Hypothalamus (tissue), 51 donors: ENCODE measurements around the gene SRP72.
"Not testable (repeated sequence)": the region's sequence is repeated elsewhere in the genome, so short reads cannot be mapped to it uniquely, and the experiment has no call there.

Experiments
- DNase-seq, 51 donors: peaks; one replicate each; lab custom pipeline; 2025; lab: John Stamatoyannopoulos, UW

SRP72 gene

DNA sequence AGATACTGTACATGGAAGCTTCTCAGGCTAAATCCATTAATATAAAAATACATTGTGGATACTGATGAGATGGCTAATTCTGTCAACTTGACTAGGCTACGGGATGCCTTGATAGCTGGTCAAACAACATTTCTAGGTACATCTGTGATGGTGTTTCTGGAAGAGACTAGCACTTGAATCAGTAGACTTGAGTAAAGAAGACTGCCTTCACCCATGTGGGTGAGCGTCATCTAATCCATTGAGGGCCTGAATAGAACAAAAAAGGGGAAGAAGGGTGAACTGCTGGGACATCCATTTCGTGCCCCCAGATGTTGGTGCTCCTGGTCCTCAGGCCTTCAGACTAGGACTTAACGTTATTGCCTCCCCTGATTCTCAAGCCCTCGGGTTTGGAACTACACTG lies 3.7 kb upstream of the SRP72 start:
- no peak for DNase-seq

DNA sequence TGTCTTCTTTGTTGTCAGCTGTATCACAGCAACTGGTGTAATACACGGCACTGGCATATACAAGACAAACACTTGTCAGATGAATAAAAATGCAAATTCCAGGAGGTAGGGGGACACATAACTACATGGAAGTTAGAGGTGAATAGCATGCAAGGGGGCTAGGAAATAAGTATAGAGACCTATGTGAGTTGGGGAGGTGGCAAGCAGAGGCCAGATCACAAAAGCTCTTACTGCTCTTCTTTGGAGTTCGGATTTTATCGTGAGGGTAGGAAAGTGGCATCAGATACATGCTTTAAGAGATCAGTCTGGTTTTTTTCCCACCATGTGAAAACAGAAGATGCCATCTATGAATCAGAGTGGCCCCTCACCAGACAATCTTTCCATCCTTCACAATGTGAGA lies 2.8 kb upstream of the SRP72 start:
- DNase-seq = no peak

DNA sequence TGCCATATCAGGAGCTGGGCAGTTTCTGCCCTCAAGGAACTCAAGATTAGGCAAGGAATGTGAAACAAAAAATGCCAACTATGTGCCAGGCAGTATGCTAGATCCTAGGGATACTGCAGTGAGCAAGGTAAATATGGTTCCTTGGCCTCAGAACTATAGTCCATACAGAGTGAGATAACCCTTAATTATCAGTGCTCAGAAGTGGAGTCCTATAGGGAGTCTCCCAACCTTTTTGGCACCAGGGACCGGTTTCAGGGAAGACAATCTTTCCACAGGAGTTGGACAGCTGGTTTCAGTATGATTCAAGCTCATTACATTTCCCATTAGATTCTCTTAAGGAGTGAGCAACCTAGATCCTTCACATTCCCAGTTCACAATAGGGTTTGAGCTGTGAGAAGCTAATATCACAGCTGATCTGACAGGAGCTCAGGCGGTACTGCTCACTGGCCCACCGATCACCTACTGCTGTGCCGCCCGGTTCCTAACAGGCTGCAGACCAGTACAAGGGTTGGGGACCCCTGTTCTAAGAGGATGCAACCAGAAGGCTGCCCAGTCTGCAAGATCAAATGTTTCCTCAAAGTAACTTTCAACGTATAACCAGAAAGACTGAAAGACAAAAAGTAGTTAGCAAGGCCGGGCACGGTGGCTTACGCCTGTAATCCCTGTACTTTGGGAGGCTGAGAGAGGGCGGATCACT lies 1.7 kb upstream of the SRP72 start:
- DNase-seq = peak in 1 of 51 donors; percentile 5

DNA sequence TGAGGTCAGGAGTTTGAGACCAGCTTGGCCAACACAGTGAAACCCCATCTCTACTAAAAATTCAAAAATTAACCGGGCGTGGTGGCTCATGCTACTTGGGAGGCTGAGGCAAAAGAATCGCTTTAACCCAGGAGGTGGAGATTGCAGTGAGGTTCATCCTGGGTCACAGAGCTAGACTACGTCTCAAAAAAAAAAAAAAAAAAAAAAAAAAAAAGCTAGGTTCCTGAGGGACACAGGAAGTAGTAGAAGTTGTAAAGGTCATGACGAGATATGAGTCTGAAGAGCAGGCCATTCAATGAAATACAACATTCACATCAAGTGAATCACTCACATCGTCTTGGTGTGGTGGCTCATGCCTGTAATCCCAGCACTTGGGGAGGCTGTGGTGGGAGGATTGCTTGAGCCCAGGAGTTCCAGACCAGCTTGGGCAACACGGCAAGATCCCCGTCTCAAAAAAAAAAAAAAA lies 1.1 kb upstream of the SRP72 start:
- DNase-seq = not testable (repeated sequence)

DNA sequence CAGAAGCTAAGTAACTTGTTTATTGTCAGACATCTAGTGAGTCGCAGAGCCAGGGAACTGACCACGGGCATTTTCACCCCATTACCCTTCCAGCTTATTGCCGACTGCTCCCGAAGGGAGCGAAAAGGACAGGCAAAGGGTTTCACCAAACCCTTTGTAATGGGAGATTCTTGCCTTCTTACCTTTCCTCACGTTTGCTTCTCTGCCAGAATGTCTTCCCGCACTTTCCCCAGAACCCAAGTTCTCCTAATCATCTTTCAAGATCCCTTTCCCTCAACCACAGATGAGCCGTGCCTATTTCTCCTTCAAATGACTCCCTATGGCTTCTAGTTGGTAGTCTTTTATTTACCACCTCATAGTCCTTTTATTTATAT lies 520 bp upstream of the SRP72 start:
- DNase-seq = peak in 1 of 51 donors; percentile 49

DNA sequence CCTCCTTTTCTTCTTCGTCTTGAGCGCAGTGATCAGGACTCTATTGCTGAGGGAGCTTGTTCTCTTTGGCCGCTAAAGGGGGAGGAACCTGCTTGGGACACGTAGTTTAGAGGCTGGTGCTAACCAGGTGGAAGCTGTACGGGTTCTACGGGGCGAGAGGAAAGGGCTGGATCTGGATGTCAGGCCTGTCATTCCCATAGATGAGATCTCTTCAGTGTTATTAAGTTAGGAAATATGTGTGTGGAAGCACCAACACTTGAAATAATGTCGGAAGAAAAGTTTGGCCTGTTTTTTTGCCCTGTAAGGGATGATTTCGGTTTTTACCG lies 643 bp downstream of the SRP72 start:
- peak in 12 of 51 donors; percentile 6 to 46 (median 25) for DNase-seq

DNA sequence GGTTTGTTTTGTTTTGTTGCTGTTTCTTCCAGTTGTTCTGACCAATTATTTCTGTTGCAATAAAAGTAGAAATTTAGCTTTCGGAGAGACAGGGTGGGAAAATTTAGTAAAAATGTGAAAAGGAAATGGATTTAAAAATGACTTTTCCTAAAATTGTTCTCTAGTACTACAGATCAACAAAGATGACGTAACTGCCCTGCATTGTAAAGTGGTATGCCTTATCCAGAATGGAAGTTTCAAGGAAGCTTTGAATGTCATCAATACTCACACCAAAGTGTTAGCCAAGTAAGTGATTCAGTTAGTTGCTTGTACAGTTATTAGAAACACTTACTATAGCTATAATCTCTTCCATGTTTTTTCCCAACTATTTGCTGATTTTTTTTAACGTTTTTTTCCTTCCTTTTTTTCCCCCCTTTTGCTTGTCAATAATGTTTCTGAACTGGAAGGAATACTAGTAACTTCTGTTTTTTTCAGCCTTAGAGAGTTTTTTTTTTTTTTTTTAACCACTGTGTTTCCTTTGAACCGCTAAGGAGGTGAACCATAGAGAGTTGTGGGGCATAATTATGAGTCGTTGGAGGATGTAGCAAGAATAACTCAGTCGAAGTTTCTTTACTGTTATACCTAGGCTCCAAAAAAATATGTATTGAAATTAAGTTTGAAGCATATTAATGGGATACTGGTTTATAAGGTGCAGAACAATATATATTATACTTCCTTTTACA lies 2.2 kb downstream of the SRP72 start:
- no peak for DNase-seq

DNA sequence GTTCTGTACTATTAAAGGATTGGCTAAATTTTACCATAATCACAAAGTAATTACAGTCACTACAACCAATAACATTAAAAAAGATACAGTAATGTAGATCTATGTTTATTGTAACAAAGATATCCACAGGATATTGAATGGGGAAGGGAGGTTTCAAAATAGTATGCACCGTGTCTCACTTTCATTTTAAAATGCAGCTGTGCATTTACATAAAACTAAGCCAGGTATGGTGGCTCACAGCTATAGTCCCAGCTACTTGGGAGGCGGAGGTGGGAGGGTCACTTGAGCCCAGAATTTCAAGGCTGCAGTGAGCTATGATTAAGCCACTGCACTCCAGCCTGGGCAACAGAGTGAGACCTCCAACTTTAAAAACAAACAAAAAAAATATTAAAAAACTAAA lies 8.5 kb downstream of the SRP72 start:
- no peak for DNase-seq

DNA sequence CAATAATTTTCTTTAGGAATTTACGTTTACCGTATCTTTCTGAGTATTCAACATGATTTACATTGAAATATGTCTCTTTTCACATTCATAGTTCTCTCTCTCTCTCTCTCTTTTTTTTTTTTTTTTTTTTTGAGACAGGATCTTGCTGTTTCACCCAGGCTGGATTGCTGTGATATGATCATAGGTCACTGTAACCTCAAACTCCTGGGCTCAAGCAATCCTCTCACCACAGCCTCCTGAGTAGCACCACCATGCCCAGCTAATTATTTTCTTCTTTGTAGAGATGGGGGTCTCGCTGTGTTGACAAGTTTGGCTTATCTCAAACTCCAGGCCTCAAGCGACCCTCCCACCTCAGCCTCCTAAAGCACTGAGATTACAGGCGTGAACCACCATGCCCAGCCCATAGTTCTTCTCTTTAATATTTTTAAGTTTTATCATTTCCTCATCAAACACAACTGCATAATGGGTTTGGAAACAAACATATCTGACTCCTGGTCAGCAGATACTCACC lies 9.8 kb downstream of the SRP72 start:
- no peak for DNase-seq

DNA sequence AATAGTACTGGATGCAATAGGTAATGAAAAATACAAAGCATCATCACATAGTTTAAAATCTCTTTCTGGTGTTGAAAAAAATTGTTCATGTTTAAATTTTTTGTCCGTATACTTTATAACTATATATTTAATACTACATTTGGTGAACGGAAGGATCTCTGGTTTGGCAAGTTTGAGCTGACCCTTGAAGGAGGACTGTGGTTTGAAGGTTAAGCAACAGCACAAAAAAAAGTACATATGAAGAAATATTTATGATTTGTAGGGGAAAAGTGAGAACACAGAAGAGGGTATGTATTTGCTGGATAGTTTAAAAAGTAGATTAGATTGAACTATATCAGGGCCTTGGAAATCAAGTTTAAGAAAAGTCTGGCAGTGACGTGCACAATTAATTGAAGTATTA lies 13.3 kb downstream of the SRP72 start:
- DNase-seq = no peak

DNA sequence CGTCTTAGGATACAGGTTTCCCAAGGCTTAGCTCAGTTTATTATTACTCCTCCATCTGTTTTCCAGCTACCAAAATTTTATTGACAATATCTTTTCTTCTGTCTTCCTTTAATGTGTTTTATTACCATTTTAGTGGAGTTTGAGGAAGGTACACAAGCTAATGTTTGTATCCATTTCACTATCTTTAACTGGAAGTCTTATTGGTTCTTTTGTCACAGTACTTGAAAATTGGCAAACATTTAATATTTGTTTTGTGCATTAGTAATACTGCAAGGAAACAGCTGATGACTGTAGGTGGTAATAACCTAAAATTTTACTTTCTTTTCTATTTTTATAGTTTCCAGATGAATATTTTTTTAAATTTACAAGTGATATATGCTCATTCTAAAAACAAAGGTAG lies 28.8 kb downstream of the SRP72 start:
- DNase-seq = no peak

DNA sequence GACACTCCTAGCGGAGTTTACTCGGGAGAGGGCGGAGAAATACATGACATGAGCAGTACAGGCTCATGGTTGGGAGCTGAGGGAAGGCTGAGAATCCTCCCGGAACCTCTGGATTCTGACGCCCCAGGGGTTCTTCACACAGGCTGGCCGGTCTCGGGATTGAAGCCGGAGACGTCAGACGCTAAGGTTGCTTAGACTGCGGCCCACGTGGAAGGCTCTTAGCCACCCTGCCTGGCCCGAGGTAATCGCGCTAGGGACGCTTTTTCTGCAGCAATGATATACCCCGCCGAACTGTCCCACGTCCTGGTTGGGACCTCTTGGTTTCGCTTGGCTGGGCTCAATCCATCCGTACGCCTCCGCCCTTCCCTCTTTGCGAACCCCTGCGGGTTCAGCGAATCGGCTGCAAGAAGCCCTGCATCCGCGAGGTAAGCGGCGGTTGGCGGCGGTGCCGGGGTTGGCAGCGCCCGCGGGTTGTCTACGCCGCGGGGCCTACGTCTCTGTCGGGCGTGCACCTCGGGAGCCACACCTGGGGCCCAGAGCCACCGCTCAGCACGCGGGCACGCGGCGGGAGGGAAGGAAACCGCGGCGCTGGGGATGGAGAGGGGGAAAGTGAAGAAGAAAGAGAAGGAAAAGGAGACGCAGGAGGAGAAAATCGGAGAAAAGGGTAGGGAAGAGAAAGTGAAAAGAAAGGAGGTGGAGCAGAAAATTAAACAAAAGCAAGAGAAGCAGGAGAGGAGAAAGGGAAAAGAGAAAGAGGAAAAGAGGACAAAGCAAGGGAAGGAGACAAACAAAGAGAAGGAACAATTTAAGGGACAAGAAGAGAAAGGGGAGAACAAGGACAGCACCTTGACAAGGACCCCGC lies 38.1 kb downstream of the SRP72 start, which contains the start of gene ARL9:
Gene ARL9 (plus strand): TSS at position 523 of the 862 bp plus-strand sequence. CDS start 72 bp downstream, at position 595.
- DNase-seq = peak in 22 of 51 donors; percentile 4 to 50 (median 27)

DNA sequence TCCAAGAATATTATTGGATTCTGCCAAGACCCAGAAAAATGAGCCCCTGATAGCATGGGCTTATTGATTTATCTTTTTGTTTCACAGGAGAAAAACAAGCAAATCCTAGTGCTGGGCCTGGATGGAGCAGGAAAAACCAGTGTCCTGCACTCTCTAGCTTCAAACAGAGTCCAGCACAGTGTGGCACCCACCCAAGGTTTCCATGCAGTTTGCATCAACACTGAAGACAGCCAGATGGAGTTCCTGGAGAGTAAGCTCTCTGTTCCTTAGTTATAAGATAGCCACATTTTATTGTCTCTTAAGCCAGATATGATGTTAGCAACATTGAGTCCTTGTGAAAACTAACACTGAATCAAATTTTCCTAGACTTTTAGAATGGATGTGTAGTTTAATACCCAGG lies 43.7 kb downstream of the SRP72 start:
- DNase-seq = no peak

DNA sequence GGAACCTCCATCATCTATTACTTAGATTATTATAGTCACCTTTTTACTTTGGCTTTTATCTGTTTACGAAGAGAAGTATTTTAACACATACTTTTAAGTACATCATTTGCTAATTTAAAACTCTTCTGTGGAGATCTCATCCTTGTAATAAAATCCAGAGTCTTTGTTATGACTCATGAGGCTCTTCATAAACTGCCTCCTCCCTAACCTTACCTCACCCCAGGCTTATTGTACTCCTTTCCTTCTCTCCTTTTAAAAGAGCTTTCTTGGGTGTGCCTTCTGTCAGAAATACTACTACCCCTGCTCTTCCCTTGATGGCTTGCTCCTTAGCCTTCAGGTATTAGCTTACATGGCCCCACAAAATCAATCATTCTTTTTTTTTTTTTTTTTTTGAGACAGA lies 44.7 kb downstream of the SRP72 start:
- DNase-seq = no peak

DNA sequence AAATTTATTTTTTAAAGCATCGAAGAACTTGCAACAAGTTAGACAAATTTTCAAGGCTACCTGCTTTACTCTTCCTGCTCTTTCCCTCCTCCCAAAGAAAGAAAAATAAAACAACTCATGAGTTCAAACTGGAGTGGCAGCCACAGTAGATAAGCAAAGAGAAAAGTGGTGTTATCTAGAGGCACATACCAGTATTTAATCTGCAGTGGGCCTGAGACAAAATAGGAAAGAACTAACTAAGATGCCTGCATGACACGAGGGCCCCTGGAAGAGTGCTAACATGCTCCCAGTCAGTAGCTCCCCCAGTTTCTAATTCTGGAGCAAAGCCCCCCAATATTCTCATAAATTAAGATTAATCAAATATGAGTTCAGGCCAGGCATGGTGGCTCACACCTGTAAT lies 46.1 kb downstream of the SRP72 start:
- no peak for DNase-seq

DNA sequence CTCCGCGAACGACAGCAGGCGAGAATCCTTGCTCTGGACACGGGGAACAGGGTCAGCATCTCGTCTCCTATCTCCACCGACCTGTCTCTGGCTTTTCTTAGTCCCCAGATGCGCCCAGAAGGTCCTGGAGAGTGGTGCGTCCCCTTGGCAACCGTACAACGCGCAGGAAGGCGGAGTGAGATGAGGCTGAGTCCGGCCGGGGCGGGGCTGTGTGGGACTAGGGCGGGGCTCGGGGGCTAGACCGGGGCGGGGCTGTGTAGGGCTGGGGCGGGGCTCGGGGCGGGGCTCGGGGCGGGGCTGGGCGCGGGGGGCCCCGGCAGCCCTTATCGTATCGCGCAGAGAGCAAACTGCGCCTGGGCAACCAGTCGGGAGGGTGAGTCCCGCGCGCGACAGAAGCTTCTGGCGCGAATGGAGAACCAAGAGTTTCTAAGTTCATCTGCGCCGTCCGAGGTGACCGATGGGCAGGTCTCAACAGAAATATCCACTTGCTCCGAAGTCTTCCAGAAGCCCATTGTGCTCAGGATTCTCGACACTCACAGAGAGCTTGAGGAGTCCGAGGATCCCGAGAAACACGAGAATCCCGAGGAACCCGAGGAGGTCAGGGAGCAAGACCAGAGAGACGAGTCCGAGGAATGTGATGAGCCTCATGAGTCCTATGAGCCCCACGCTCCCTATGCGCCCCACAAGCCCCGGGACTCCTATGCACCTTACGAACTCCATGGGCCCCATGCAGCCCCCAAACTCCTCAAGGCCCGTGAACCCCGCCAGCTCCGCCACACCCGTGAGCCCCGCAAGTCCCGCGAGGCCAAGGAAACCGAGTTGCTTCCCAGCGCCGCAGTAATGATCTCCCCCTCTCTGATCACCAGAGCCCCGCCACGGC lies 63.1 kb downstream of the SRP72 start:
- peak in 50 of 51 donors; percentile 8 to 92 (median 67) for DNase-seq

DNA sequence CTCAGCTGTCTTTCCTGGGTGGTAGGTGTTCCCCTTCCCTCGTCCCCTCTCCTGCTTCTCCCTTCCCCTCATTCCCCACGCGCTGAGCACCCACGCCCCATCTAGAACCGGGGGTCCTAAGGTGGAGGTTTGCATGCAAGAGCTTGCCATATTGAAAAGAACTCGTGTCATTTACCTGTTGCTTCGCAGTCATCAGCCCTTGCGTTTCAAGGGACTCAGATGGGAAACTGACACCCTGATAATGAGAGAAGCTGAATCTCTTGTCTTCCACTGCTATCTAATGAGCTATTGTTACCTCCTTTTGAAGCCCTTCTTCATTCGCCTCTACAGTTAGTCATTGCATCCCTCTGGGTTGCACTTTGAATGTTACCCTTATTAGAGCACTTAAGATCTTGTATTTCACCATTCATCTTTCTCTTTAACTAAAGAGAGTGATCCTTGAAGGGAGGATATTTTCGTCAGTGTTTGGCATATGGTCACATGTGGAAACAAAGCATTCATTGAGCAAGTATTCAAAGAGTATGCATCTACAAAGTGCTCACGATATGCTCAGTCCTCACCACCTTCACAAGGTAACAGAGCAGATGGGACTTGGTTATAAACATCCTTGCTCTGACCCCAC lies 63.8 kb downstream of the SRP72 start:
- no peak for DNase-seq

DNA sequence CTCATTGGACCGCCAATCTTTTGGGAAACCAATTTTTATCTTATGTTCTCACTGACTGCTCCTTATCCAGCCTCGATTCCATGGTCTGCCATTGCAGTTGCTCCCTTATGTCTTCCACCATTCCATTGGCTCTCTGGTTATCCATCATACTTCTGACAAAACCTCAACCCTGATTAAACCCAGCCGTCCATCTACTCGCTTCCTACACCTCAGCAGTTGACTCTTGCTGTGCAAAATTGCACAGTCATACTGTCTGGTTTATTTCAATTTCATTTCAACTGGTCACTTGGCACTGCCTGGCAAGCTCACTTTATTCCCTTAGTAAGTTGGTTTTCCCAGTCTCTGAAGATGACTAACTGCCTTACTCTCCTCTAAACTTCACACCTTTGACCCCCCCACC lies 64.4 kb downstream of the SRP72 start:
- DNase-seq = no peak

DNA sequence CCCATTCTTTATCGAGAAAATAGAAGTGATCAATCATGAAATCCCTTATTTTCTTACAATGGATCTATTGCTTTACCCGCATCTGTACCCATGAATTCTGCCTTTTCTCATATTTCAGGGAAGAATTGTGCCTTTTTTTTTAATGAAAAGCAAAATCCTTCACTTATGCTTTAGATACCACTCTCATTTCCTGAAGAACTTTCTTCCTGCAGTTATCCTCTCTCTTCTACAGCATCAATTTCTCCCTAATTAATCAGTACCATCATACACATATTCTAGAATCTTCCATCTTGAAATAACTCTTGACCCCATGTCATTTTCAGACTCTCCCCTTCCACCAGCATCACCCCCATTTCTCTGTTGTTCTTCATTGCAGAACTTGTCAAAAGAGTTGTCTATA lies 64.8 kb downstream of the SRP72 start:
- DNase-seq = no peak

DNA sequence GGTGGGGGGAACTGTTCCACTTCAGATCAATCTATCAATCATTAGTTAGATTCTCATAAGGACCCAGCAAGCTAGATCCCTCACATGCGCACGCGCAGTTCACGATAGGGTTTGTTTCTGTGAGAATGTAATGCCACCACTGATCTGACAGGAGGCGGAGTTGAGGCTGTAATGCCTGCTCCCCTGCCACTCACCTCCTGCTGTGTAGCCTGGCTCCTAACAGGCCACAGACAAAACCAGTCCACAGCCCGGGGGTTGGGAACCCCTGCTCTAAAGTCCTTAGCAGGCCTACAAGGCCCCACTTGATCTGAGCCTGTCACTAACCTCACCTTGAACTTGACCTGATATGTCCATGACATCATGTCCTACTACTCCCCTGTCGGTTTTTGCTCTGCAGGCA lies 68.5 kb downstream of the SRP72 start:
- DNase-seq = no peak
